ENCODE measurements around the gene ALKBH4.

- TF ChIP-seq EP300 (IDR thresholded peaks at IDR 0.05; ENCODE audit: borderline replicate concordance in 1 of 2, low read depth in 2 of 2, low read length in 2 of 2) = no peak
- TF ChIP-seq GABPA (IDR thresholded peaks at IDR 0.05; ENCODE audit: borderline replicate concordance, insufficient read depth, low read length) = no peak
- TF ChIP-seq NRF1 (IDR thresholded peaks at IDR 0.05; ENCODE audit: low read depth, low read length) = no peak
- no peak for TF ChIP-seq CTCF (IDR thresholded peaks at IDR 0.05; ENCODE audit: control extremely low read depth in 1 of 3, insufficient read depth in 1 of 3, low read depth in 1 of 3, low read length in 3 of 3)
- no peak for TF ChIP-seq SP1 (IDR thresholded peaks at IDR 0.05; ENCODE audit: low read depth, low read length)
- no peak for TF ChIP-seq MAX (IDR thresholded peaks at IDR 0.05)
- TF ChIP-seq EZH2 (IDR thresholded peaks at IDR 0.05; ENCODE audit: low read depth, low read length, severe bottlenecking) = no peak
- TF ChIP-seq POLR2AphosphoS5 (IDR thresholded peaks at IDR 0.05; ENCODE audit: low read depth, low read length) = no peak
- TF ChIP-seq POLR2A (IDR thresholded peaks at IDR 0.05; ENCODE audit: control extremely low read depth in 1 of 2, low read depth in 2 of 2, low read length in 2 of 2) = no peak
- no peak for TF ChIP-seq USF2 (IDR thresholded peaks at IDR 0.05; ENCODE audit: low read length)
- TF ChIP-seq RBBP5 (IDR thresholded peaks at IDR 0.05; ENCODE audit: borderline replicate concordance, low read depth, low read length) = no peak
- TF ChIP-seq CREB1 (IDR thresholded peaks at IDR 0.05) = no peak
- no peak for TF ChIP-seq RFX5 (IDR thresholded peaks at IDR 0.05; ENCODE audit: borderline replicate concordance, low read depth, low read length)
Measured at GRCh38 chr7:102416406-102416805, 48.3 kb downstream of the ALKBH4 start.
